Activated naive CD4-positive, alpha-beta T cell (primary cell): ENCODE results near the gene GOLGA6A.
"Not testable (repeated sequence)": the region's sequence is repeated elsewhere in the genome, so short reads cannot be mapped to it uniquely, and the experiment has no call there.

ENCODE experiments used
- DNase-seq, 4 experiments: peaks; one replicate each; lab custom pipeline; 2025; lab: John Stamatoyannopoulos, UW

The GOLGA6A gene

GRCh38 chr15:74082450-74082849 lies at the start of gene GOLGA6A:
GOLGA6A (minus strand) TSS chr15:74082550; CDS start chr15:74082509, 41 bp downstream.
- DNase-seq: not testable (repeated sequence)

- no peak for DNase-seq
Measured at GRCh38 chr15:74131628-74132413, 49.5 kb upstream of the GOLGA6A start.

GRCh38 chr15:74130849-74131627 lies 48.7 kb upstream of the GOLGA6A start:
- DNase-seq: no peak

- DNase-seq: no peak
Measured at GRCh38 chr15:74130155-74130848, 48.0 kb upstream of the GOLGA6A start, which contains the start of gene ISLR2. ISLR2 (plus strand) TSS chr15:74130586; CDS start chr15:74132755, 2,169 bp downstream.

GRCh38 chr15:74129586-74130154 lies 47.3 kb upstream of the GOLGA6A start:
- DNase-seq: no peak

- DNase-seq: no peak
Measured at GRCh38 chr15:74128785-74129585, 46.6 kb upstream of the GOLGA6A start.

GRCh38 chr15:74127954-74128784 lies 45.8 kb upstream of the GOLGA6A start:
- no peak for DNase-seq

GRCh38 chr15:74127255-74127953 lies 45.1 kb upstream of the GOLGA6A start:
- peak; percentile 60 to 83 (median 78) for DNase-seq

- DNase-seq: no peak
Measured at GRCh38 chr15:74124759-74125158, 42.4 kb upstream of the GOLGA6A start.

GRCh38 chr15:74124196-74124595 lies 41.8 kb upstream of the GOLGA6A start:
- DNase-seq: no peak

- DNase-seq: no peak
Measured at GRCh38 chr15:74123658-74124057, 41.3 kb upstream of the GOLGA6A start.

GRCh38 chr15:74123131-74123429 lies 40.7 kb upstream of the GOLGA6A start:
- no peak for DNase-seq

- DNase-seq: no peak
Measured at GRCh38 chr15:74122403-74123130, 40.2 kb upstream of the GOLGA6A start.

- DNase-seq: no peak
Measured at GRCh38 chr15:74121858-74122257, 39.5 kb upstream of the GOLGA6A start.

- no peak for DNase-seq
Measured at GRCh38 chr15:74121039-74121438, 38.7 kb upstream of the GOLGA6A start.

- no peak for DNase-seq
Measured at GRCh38 chr15:74120426-74120825, 38.1 kb upstream of the GOLGA6A start.

- no peak for DNase-seq
Measured at GRCh38 chr15:74109713-74110112, 27.4 kb upstream of the GOLGA6A start.

- not testable (repeated sequence) for DNase-seq
Measured at GRCh38 chr15:74108611-74109010, 26.3 kb upstream of the GOLGA6A start.

- DNase-seq: no peak
Measured at GRCh38 chr15:74108111-74108510, 25.8 kb upstream of the GOLGA6A start.
